Measurements from ENCODE around the gene TMX4.

The TMX4 gene

DNA sequence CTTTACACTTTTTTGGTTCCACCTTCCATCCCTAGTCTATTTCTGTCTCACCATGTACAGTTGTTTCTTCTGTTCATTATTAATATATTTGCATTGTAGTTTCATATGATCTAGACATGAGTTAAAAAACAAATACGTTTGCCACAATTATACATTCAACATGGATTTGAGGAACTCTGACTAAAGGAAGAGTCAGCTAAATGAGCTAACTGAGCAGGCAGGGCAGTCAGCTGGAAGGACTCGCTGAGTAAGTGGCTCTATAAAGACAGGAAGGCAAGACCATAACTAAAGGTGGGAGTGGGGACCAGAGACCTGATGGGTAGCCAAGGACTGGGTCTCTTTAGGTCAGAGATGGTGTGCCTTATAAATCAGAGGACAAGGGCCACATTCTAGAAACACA is 26.3 kb downstream of the TMX4 start:
- no peaks in the 10 kb centered on the region for H3K4me1 ChIP-seq (ENCODE audit: control insufficient read depth, insufficient read depth, low read length)
- TF ChIP-seq, protein P1, sequence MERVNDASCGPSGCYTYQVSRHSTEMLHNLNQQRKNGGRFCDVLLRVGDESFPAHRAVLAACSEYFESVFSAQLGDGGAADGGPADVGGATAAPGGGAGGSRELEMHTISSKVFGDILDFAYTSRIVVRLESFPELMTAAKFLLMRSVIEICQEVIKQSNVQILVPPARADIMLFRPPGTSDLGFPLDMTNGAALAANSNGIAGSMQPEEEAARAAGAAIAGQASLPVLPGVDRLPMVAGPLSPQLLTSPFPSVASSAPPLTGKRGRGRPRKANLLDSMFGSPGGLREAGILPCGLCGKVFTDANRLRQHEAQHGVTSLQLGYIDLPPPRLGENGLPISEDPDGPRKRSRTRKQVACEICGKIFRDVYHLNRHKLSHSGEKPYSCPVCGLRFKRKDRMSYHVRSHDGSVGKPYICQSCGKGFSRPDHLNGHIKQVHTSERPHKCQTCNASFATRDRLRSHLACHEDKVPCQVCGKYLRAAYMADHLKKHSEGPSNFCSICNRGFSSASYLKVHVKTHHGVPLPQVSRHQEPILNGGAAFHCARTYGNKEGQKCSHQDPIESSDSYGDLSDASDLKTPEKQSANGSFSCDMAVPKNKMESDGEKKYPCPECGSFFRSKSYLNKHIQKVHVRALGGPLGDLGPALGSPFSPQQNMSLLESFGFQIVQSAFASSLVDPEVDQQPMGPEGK (tag by site-specific recombination; IDR thresholded peaks at IDR 0.05), result no peak
- no peak for TF ChIP-seq IKZF3 (tag by site-specific recombination; IDR thresholded peaks at IDR 0.05)
- no peak for TF ChIP-seq ZNF571 (tag by site-specific recombination; IDR thresholded peaks at IDR 0.05)
- TF ChIP-seq ZNF266 (tag by site-specific recombination; IDR thresholded peaks at IDR 0.05; ENCODE audit: low read depth), result no peak
- TF ChIP-seq ZNF501 (tag by site-specific recombination; IDR thresholded peaks at IDR 0.05), result no peak
- TF ChIP-seq, protein P2, sequence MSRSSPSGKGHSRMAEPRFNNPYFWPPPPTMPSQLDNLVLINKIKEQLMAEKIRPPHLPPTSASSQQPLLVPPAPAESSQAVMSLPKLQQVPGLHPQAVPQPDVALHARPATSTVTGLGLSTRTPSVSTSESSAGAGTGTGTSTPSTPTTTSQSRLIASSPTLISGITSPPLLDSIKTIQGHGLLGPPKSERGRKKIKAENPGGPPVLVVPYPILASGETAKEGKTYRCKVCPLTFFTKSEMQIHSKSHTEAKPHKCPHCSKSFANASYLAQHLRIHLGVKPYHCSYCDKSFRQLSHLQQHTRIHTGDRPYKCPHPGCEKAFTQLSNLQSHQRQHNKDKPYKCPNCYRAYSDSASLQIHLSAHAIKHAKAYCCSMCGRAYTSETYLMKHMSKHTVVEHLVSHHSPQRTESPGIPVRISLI (tag by site-specific recombination; IDR thresholded peaks at IDR 0.05), result no peak
- TF ChIP-seq ZNF155 (tag by site-specific recombination; IDR thresholded peaks at IDR 0.05), result no peak
- TF ChIP-seq ZNF157 (tag by site-specific recombination; IDR thresholded peaks at IDR 0.05), result no peak
- no peak for TF ChIP-seq ZNF600 (tag by site-specific recombination; IDR thresholded peaks at IDR 0.05)
- H3K27ac ChIP-seq (ENCODE audit: extremely low read depth, low read depth, low read length), result no peak overlapping the region
- POLR2A ChIA-PET, result no interaction called here
- H3K36me3 ChIP-seq (ENCODE audit: control insufficient read depth in 2 of 2, insufficient read depth in 1 of 2, low read length in 2 of 2), result peaks cover 4 to 46% of the 10 kb centered on the region in 2 experiments
- H3K4me3 ChIP-seq (ENCODE audit: low read depth, low read length), result no peak overlapping the region
- CTCF ChIA-PET, result no interaction called here
- no peaks in the 10 kb centered on the region for H3K9me3 ChIP-seq (ENCODE audit: control insufficient read depth, insufficient read depth, low read depth, low read length)

DNA sequence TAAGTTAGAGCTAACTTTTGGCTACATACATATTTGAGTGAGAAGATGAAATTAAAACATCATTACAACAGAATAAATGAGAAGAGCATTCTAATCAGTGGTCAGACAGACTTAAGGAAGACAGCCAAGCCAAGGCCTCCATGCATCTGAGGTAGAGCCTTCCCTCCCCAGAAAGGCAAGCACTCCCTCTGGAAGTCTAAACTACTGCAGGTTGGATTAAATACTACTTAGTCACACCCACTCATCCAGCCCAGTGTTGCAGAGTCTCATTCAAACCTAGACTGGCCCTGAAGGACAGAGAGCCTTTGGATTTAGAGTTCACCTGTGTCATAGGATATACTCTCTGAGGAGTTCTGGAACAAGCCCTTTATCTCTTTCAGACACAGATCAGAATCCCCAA is 29.2 kb downstream of the TMX4 start:
- Histone ChIP-seq H3K36me3 (ENCODE audit: control insufficient read depth in 2 of 2, insufficient read depth in 1 of 2, low read length in 2 of 2) (peaks cover 3 to 26% of the 10 kb centered on the region in 2 experiments), H3K4me1 (ENCODE audit: control insufficient read depth, insufficient read depth, low read length) (no peaks in the 10 kb centered on the region), H3K9me3 (ENCODE audit: control insufficient read depth, insufficient read depth, low read depth, low read length) (no peaks in the 10 kb centered on the region), H3K4me3 (ENCODE audit: low read depth, low read length) (no peak overlapping the region), H3K27ac (ENCODE audit: extremely low read depth, low read depth, low read length) (no peak overlapping the region)
- POLR2A ChIA-PET, result no interaction called here
- CTCF ChIA-PET, result interaction anchor here (0.6 kb wide), 2 partner anchors 58 to 647 kb away, joined by 4 read pairs; no protein-coding TSS in a partner anchor
- TF ChIP-seq, protein P3, sequence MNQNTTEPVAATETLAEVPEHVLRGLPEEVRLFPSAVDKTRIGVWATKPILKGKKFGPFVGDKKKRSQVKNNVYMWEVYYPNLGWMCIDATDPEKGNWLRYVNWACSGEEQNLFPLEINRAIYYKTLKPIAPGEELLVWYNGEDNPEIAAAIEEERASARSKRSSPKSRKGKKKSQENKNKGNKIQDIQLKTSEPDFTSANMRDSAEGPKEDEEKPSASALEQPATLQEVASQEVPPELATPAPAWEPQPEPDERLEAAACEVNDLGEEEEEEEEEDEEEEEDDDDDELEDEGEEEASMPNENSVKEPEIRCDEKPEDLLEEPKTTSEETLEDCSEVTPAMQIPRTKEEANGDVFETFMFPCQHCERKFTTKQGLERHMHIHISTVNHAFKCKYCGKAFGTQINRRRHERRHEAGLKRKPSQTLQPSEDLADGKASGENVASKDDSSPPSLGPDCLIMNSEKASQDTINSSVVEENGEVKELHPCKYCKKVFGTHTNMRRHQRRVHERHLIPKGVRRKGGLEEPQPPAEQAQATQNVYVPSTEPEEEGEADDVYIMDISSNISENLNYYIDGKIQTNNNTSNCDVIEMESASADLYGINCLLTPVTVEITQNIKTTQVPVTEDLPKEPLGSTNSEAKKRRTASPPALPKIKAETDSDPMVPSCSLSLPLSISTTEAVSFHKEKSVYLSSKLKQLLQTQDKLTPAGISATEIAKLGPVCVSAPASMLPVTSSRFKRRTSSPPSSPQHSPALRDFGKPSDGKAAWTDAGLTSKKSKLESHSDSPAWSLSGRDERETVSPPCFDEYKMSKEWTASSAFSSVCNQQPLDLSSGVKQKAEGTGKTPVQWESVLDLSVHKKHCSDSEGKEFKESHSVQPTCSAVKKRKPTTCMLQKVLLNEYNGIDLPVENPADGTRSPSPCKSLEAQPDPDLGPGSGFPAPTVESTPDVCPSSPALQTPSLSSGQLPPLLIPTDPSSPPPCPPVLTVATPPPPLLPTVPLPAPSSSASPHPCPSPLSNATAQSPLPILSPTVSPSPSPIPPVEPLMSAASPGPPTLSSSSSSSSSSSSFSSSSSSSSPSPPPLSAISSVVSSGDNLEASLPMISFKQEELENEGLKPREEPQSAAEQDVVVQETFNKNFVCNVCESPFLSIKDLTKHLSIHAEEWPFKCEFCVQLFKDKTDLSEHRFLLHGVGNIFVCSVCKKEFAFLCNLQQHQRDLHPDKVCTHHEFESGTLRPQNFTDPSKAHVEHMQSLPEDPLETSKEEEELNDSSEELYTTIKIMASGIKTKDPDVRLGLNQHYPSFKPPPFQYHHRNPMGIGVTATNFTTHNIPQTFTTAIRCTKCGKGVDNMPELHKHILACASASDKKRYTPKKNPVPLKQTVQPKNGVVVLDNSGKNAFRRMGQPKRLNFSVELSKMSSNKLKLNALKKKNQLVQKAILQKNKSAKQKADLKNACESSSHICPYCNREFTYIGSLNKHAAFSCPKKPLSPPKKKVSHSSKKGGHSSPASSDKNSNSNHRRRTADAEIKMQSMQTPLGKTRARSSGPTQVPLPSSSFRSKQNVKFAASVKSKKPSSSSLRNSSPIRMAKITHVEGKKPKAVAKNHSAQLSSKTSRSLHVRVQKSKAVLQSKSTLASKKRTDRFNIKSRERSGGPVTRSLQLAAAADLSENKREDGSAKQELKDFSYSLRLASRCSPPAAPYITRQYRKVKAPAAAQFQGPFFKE (tag by site-specific recombination; IDR thresholded peaks at IDR 0.05; ENCODE audit: borderline replicate concordance), result no peak
- no peak for TF ChIP-seq ZNF610 (tag by site-specific recombination; IDR thresholded peaks at IDR 0.05; ENCODE audit: borderline replicate concordance)
- TF ChIP-seq ZNF140 (tag by site-specific recombination; IDR thresholded peaks at IDR 0.05), result no peak
- TF ChIP-seq ZBTB48 (tag by site-specific recombination; IDR thresholded peaks at IDR 0.05), result no peak
- TF ChIP-seq ZNF558 (tag by site-specific recombination; IDR thresholded peaks at IDR 0.05), result no peak
- no peak for TF ChIP-seq KLF16 (tag by site-specific recombination; IDR thresholded peaks at IDR 0.05)
- no peak for TF ChIP-seq ZNF560 (tag by site-specific recombination; IDR thresholded peaks at IDR 0.05; ENCODE audit: borderline replicate concordance)
- TF ChIP-seq TCF7L2 (IDR thresholded peaks at IDR 0.05; ENCODE audit: borderline replicate concordance, low read depth, low read length), result no peak
- TF ChIP-seq ZNF518A (tag by site-specific recombination; conservative IDR thresholded peaks at IDR 0.05; ENCODE audit: low read depth), result no peak
- no peak for TF ChIP-seq ZNF155 (tag by site-specific recombination; IDR thresholded peaks at IDR 0.05)
- TF ChIP-seq ZNF596 (tag by site-specific recombination; IDR thresholded peaks at IDR 0.05), result no peak
- TF ChIP-seq ZNF114 (tag by site-specific recombination; IDR thresholded peaks at IDR 0.05), result no peak
- TF ChIP-seq ZNF510 (tag by site-specific recombination; IDR thresholded peaks at IDR 0.05; ENCODE audit: insufficient replicate concordance), result no peak

Data from HEK293 (cell line).